SK-N-DZ (cell line): ENCODE measurements around the gene STX18.
"Not testable (repeated sequence)": the region's sequence is repeated elsewhere in the genome, so short reads cannot be mapped to it uniquely, and the experiment has no call there.

Source experiments
- DNase-seq: peaks from one replicate; pipeline ENCODE4 v3.0.0-alpha.2; 2015; ENCODE audit warnings: low spot score

The STX18 gene

DNA sequence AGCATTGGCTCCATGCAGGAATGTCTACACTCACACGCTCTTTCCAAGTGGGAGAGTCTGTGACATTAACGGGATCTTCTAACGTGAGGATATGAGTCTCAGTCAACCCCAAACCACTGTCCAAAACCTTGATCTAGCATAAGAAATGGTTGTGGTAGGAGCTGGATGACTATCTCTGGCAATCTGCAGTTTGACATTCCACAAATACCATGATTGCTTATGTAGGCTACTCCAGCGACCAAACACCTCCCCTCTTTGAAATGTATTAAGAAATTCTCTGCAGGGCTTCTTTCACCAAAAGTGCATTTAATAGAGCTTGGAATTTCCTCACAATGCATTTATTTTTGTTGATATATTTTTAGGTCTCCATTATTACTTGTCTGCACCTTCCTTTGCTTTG lies 14.1 kb upstream of the STX18 start:
- DNase-seq, result no peak

DNA sequence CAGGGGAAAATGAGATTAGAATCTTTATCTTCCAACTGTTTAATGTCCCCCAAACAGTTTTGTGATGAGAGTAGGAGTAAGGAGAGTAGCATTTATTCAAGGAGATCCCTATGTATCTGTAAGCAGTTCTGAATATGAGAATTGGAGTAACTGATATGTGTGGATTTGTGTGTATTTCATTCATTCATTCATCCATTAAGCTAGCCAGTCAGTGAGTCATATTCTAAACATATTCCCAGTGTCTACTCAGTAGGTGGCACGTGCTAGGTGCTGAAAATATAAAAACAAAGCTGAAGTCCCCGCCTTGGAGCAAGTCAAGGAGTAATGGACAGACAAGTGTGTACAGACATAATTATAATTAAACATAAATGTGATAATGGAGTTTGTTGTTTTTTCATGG lies 12.4 kb upstream of the STX18 start:
- no peak for DNase-seq

DNA sequence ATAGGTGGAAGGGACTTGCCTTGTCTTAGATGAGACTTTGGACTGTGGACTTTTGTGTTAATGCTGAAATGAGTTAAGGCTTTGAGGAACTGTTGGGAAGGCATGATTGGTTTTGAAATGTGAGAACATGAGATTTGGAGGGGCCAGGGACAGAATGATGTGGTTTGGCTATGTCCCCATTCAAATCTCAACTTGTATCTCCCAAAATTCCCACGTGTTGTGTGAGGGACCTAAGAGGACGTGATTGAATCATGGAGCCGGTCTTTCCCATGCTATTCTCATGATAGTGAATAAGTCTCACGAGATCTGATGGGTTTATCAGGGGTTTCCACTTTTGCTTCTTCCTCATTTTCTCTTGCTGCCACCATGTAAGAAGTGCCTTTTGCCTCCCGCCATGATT lies 10.2 kb upstream of the STX18 start:
- not testable (repeated sequence) for DNase-seq

DNA sequence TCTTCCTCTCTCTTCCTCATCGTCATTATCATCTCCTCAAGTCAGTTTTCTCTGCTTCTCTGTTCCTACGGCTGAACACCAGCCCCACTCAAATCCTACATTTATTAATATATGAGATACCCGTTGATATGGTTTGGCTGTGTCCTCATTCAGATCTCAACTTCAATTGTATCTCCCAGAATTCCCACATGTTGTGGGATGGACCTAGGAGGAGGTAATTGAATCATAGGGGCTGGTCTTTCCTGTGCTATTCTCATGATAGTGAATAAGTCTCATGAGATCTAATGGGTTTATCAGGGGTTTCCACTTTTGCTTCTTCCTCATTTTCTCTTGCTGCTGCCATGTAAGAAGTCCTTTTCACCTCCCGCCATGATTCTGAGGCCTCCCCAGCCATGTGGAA lies 8.3 kb upstream of the STX18 start:
- not testable (repeated sequence) for DNase-seq

DNA sequence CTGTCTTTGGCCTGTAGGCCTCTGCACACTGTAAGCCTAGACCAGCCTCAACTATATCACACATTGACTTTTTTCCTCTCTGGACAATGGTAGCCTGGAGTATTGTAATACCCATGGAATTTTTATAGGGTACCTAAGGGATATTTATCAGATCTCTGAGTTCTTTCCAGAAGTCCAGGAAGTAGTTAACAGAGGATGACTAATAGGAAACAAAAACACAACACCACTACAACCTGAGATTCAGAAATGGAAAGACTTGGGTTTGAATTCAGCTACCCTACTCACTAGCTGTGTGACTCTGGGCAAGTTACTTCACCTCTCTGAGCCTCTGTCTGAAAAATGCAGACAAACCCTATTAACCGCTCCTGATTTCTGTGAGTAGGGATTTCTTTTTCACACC lies 7.7 kb upstream of the STX18 start:
- no peak for DNase-seq

DNA sequence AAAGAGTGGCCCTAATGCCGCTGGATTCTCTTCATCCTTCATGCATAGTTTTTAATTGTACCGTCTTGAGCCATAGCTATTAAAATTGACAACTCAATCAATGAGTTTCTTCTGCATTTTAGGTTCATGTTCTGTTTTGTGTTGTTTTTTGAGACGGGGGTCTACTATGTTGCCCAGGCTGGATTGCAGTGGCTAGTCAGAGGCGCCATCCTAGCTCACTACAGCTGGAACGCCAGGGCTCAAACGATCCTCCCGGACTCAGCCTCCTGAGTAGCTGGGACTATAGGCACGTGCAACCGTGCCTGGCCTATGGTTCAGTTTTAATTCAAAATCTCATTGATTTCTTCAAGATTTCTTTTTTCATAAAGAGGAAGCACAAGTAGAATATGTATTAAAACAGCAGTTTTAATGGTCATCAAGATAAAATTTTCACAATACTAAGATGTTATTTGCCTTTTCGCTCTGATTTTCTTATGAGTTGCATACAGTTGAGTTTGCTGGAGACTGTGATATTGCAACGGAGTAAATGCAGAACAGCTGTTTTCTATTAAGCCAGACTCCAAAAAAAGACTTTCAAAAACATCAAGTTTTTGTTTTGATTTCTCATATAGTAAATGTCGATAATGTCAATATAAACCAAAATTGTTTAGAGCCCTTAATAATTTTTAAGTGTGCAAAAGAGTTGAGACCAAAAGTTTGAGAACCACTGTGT lies 1.1 kb upstream of the STX18 start:
- peak; percentile 13 for DNase-seq

DNA sequence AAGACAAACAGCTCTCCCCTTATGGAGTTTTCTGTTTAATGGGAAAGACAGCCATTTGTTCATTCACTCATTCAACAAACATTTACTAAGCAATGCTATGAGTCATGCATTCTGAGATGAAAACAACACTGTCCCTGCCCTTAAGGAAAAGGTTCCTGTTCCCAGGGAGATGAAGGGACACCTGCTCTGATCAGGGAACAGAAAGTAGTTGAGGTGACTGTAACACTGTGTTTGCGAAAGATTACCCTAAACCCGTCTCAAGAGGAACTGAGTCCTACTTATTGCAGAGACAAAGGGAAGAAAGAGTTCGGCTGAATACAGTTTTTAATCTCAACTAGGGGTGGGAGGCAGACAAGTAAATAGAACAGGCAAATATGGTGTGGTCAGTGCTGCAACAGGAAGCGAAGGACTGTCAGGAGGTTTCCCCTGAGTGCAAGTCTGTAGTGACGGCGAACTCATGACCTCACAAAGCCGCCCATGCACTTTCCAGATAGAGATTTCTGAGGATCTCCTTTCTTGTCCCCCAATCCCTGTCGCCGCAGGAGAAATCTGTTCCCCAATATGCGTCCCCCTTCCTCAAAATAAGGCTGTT lies 712 bp downstream of the STX18 start:
- DNase-seq, result no peak

DNA sequence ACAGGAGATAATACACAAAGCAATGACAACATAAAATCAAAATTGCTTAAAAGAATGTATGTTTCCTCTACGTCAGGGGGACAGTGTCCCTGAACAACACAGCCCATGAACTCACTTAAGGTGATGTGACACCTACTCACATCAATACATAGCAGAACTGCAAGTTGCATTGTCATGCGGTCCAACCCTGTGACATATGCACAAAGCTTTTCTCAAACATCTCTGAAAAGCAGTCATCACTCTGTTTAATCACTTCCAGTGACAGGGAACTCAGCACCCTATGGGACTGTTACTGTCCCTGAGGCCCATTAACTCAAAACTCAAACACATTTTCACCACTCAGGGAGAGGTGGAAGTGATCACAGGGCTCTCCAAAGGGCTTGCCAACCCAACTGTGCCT lies 2.4 kb downstream of the STX18 start:
- no peak for DNase-seq

DNA sequence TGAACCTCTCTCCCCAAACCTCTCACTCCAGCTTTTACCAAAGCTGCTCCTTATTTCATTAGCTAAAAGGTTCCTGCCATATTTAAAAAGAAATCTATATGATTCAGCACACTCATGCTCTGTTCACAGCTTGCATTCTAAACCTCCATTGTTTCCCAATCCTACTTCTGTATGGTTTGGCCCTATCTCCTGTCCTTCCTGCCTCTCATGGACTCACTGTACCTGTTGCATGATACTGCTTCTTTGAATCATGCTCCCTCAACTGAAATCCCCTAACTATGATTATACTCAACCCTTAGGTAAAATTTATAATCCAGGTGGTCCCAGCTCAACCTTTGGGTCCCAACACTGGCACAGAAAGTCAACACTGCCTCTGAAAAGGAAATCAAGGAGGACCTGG lies 6.3 kb downstream of the STX18 start:
- DNase-seq, result no peak

DNA sequence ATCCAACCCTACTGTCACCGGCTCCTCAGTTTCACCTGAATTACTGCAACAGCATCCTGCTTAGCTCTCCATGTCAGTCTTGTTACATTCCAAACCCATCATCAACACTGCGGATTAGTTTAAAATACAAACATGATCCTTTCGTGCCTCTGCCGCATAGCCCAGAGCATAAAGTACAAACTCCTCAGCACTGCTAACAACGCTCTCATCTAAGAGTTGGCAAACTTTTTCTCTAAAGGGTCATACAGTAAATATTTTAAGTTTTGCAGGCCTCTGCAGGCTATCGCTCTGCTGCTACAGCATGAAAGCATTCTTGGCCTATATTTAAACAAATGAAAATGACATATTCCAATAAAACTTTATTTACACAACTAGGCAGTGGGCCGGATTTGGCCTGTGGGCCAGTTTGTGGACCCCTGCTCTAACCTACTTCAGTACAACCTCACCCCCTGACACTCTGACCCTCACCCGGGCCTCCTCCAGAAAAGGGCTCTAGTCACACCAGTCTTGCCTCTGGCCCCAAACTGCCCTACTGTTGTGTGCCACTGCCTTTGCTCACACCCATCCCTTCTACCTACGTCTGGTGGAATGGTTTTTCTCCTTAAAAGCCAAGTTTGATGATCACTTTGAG lies 7.2 kb downstream of the STX18 start:
- no peak for DNase-seq

DNA sequence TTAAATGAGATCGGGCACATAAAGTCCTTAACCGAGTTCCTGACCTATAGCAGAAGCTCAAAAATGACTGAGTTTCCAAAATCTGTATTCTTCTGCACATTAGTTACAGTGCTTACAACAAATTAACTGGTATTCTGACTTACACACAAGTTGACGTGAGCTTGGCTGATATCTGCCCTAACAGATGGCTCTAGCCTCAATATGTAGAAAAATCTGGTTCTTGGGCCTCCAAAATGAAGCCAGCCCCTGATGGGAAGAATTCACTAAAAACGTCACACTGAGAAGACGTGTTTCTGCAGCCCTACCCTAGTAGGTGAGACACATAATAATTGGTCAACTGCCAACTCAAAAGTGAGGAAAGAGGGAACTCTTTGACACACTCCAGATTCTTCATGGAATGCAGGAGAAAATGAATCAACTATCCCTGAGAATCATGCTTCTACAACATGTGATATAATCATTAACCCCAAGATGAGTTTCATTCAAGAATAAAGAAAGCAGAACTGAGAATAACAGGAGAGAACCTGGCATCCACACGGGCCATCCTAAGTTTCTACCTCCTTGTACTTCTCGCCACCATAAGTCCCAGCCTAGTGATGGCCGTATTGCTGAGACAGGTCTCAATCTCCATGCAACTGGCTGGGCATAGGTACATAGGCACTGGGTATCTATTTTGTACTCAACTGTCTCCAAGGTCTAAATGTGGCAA lies 8.2 kb downstream of the STX18 start:
- DNase-seq, result no peak

DNA sequence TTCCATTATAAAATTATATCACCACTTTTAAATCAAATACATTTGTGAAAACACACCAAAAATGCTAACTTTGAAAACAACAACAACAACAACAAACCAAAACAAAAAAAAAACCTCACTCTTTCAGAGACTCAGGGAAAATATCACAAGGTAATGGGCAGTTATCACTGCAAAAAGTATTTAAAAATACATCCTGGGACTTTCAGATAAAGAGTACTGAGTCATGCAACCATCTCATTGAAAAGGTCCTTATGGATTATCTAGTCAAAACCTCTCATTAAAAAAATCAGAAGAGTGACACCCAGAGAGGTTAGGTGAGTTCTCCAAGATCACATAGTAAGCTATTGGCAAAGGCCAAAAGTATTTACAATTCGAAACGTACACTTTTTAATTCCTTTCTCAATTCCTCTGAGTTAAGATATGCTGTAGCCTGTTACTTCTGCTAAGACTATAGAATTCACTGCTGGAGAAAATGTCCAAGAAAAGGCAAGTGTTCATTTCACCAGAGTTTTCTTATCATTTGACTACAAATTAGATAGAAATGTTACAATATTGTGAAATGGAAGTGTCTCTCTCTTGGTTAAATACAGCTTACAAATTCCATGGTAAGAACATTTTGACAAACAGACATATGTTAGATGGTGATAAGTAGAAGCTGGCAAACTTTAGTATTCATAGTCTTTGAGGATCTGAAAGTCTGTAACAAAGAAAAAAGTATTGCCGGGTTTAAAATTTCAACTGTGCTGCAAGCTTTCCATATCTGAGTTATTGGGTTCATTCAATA lies 9.3 kb downstream of the STX18 start:
- no peak for DNase-seq

DNA sequence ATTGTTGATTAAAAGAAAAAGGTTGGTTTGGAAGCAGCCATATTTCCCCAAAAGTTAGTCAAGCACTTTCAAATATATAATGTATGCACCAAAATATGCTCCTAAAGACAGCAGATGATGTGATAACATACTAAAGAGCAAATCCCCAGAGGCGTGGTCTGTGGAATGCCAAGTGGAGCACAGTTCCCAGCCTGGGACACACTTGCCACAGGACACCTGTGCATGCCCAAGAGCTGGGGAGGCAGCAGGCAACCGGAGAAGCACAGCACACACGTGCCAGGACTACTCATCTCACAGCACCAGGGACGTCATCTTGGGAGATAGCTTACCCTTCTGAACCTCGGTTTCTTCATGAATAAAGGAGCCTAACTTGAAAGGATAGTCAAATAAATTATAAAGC lies 12.5 kb downstream of the STX18 start:
- DNase-seq, result no peak

DNA sequence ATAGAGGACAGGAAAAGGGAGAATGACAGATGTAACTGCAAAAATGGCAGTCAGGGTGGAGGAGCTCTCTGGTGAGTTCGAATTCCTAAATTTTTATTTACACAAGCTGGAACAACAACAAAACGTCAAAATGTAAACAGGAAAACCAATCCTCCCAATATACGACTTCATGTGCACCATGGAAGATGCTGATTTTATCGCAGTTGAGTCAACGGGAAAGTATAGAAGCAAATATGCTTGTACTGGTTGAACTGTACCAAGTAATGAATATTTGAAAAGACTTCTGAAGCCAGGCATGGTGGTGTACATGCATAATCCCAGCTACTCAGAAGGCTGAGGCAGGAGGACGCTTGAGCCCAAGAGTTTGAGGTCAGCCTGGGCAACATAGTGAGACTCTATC lies 15.4 kb downstream of the STX18 start:
- no peak for DNase-seq

DNA sequence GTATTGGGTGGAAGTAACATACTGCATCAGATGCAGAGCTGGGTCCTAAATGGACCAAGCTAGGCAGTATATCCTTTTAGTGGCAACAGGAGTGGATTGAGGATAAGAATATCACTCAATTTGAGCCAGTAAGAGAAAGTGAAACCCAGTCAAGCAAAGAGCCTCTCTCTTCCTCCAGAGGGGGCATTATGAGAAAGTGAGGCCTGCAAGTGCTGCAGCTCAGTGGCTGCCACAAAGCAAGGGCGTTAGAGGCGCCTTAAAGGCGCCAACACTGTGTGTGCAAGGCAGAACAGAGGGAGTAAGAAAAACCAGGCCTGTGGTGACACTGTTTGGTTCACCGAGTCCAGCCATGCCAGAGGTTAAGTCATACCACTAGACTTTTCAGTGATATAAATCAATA lies 17.5 kb downstream of the STX18 start:
- no peak for DNase-seq

DNA sequence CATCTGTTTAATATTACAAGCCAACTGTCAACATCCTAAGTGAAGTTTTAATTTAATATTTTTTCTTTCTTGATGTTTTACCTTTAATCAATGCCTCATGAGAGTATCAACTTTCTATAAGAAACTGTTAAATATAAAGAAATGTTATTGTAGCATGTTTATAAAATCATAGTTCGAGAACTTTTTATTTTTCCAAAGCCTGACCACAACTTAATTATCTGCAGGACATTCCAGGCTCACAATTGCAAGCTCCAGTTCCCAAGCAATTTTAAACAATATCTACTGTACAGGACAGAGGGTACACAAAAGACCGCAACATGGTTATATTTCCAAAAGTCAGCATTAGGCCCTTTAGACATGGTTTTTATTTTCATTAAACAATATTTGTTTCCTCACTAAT lies 20.1 kb downstream of the STX18 start:
- no peak for DNase-seq

DNA sequence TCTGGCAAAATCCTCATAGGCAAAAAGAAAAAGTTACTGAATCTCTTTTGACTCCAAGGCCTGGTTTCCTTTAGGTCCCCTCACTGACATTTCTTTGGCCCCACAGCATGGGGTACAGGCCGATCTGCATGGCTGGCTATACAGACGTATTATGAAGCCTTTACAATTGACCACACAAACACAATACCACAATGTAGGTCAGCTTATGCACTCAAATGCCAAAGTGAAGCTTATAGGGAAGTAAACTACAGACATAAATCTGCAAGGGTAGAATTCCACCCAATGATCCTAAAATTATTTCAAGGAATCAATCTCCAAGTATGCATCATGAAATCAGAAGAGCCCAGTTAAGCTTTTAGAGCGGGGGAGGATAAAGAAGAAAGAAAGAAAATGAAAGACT lies 20.7 kb downstream of the STX18 start:
- DNase-seq, result no peak

DNA sequence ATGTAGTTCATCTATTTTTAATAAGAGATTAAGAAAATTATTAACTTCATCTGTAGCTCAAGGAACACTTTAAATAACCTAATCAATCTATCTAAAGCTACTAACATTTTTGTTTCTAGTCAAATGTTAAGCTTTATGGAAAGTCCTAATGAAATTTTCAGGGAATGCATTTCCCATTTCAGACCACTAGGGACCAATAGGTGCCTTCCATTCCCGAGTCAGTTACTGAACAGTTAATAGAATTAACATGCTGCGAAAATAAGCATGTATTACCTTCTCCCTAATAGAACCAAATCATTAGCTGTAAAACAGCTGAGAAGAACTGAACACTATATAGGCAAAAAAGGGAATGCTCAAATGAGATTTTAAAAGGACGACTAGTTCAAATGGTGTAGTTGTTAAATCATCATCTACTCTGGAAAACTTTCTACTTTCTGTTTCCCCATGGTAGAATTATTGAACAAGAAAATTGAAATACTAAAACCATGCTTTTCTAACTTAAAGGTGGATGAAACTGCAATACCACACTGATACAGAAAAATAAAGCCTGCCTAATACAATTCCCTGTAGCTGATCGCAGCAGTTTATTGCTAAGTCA lies 22.5 kb downstream of the STX18 start:
- DNase-seq, result no peak

DNA sequence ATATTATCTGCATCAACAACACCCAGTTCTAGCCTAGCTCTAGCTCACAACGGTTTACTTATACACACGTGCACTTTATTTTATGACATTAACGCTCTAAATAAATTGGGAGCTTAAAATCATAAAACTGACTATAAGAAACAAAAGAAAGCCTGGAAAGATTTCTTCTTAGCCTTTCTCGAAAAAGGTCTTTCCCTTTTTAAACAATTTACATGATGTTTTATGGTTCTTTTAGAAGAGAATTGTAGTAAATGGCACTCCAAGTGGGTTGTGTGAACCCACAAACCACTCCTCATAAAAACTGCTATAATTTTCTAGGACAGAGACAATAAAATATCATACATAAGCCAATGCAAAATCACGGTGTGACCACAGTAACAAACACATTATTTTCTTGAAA lies 23.1 kb downstream of the STX18 start:
- DNase-seq, result no peak

DNA sequence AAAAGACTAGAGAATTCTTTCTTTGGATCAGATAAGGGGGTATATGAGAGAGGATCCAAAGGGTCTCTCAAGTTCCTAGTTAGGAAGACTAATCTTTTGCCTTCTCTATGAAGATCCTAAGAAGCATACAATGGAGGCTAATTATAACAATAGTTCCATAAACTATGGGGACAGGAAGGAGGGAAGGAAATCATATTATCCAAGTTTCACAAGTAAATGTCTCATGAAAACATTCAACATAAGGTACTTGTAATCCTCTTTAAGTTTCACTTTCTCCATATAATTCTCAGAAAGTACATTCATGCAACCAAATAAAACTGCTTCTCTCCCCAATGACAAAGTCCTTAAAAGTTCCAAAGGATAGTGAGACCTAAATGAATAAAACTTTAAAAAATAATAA lies 27.1 kb downstream of the STX18 start:
- DNase-seq, result no peak

DNA sequence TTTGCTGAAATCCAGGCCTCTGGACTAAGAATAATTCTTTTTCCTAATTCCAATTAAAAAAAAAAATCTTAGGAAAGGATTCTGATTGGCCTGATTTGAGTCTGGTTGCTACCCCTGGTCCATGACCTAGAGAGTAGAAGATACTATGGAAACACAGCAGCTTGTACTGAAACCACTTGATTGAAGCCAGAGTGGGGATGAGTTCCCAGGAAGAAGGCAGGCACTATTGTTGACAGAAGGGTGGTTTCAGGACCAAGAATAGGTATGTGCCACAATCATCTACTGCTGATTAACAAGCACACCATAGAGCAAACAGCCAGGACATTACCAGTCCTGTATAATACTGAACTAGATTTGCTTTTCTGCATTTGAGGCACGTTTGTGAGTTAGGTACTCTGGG lies 29.6 kb downstream of the STX18 start:
- no peak for DNase-seq

DNA sequence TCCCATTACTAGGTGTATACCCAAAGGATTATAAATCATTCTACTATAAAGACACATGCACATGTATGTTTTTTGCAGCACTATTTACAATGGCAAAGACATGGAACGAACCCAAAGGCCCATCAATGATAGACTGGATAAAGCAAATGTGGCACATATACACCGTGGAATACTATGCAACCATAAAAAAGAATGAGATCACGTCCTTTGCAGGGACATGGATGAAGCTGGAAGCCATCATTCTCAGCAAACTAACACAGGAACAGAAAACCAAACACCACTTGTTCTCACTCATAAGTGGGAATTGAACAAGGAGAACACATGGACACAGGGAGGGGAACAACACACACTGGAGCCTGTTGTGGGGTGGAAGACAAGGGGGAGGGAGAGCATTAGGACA lies 31.2 kb downstream of the STX18 start:
- DNase-seq, result not testable (repeated sequence)
